Loucy (cell line): Measurements from ENCODE around the gene TUT7.

Source experiments
- EZH2phosphoT487 ChIP-seq: fragments of 200-600 bp; IDR thresholded peaks from 2 replicates; pipeline ENCODE4 v1.6.1; 2018; ENCODE audit warnings: antibody characterized with exemption, mild to moderate bottlenecking, moderate library complexity, borderline replicate concordance
- TF ChIP-seq, protein P1 (sequence below): fragments of 200-600 bp; sonication (generic); conservative IDR thresholded peaks from 2 replicates; pipeline ENCODE4 v1.5.1; 2014; ENCODE audit warnings: mild to moderate bottlenecking, antibody characterized with exemption, low read length

DNA sequence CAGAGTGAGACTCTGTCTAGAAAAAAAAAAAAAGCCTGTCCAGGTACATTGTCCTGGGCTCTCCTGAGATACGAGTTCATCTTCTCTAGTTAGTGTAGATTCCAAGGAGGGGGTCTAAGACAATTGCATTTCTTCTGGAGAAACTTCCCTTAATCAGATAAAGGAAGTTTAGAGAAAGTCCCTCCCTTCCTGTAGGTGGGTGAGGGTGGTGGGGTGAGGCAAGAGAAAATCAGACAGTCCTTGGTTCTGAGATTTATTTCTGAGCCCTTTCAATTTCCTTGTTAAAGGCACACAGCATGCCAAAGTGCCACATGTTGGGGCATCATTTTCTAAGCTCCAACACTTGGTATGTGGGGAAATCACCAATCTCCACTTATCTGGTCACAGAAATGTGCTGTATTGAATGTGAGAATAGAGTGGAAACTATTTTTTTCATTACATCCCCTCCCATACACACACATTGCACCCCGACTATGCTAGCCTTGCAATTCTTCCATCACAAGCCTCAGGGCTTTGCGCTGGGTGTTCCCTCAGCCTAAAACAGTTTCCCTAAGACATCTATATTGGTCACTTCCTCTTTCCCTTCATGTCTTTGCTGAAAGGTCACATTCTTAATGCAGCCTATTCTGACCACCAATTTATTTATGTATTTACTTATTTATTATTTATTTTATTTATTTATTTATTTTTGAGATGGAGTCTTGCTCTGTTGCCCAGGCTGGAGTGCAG lies 5.1 kb upstream of the TUT7 start:
- TF ChIP-seq, protein P1, sequence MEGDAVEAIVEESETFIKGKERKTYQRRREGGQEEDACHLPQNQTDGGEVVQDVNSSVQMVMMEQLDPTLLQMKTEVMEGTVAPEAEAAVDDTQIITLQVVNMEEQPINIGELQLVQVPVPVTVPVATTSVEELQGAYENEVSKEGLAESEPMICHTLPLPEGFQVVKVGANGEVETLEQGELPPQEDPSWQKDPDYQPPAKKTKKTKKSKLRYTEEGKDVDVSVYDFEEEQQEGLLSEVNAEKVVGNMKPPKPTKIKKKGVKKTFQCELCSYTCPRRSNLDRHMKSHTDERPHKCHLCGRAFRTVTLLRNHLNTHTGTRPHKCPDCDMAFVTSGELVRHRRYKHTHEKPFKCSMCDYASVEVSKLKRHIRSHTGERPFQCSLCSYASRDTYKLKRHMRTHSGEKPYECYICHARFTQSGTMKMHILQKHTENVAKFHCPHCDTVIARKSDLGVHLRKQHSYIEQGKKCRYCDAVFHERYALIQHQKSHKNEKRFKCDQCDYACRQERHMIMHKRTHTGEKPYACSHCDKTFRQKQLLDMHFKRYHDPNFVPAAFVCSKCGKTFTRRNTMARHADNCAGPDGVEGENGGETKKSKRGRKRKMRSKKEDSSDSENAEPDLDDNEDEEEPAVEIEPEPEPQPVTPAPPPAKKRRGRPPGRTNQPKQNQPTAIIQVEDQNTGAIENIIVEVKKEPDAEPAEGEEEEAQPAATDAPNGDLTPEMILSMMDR = no peak
- TF ChIP-seq EZH2phosphoT487 = no peak
